NB4 (cell line): Measurements from ENCODE around the gene TRPM1.

Source experiments
- DNase-seq: peaks from one replicate; pipeline ENCODE4 v3.0.0; 2010; ENCODE audit warnings: low read depth
- H3K4me3 ChIP-seq: one replicate; pipeline ENCODE4 v1.5.1; 2011; ENCODE audit warnings: mild to moderate bottlenecking, low read depth, low read length, moderate library complexity
- CTCF ChIP-seq: IDR thresholded peaks from one replicate; pipeline ENCODE4 v1.5.1; 2012; ENCODE audit warnings: low read depth, low read length
- MAX ChIP-seq: IDR thresholded peaks from 2 replicates; pipeline ENCODE4 v1.6.1; 2011; ENCODE audit warnings: low read depth, low read length
- MYC ChIP-seq: IDR thresholded peaks from 2 replicates; pipeline ENCODE4 v1.6.1; 2011; ENCODE audit warnings: low read depth, low read length
- POLR2A ChIP-seq: IDR thresholded peaks from 2 replicates; pipeline ENCODE4 v1.6.1; 2011; ENCODE audit warnings: mild to moderate bottlenecking; ENCODE audit not compliant: insufficient read length; ENCODE audit errors: extremely low read depth

Gene TRPM1

GRCh38 chr15:31101262-31102038 is at the start of gene TRPM1:
TSS of gene TRPM1 (minus strand) at chr15:31101725. CDS start at chr15:31081355, 20,370 bp downstream.
- TF ChIP-seq MAX: no peak
- no peak for TF ChIP-seq CTCF
- no peak for TF ChIP-seq MYC
- no peak for TF ChIP-seq POLR2A
- DNase-seq: no peak
- H3K4me3 ChIP-seq: no peak within 1 kb of the TSS

- no peak for DNase-seq
- H3K4me3 ChIP-seq: no peak overlapping the region
- TF ChIP-seq MAX (no peak), MYC (no peak), POLR2A (no peak), CTCF (no peak)
Observed at GRCh38 chr15:31150732-31151231, 49.3 kb upstream of the TRPM1 start.

- no peak for DNase-seq
- TF ChIP-seq MYC (no peak), MAX (no peak), CTCF (no peak), POLR2A (no peak)
- no peak overlapping the region for H3K4me3 ChIP-seq
Observed at GRCh38 chr15:31149987-31150386, 48.5 kb upstream of the TRPM1 start.

GRCh38 chr15:31149088-31149505 is 47.6 kb upstream of the TRPM1 start:
- TF ChIP-seq CTCF: no peak
- no peak for TF ChIP-seq MAX
- no peak for TF ChIP-seq MYC
- TF ChIP-seq POLR2A: no peak
- no peak overlapping the region for H3K4me3 ChIP-seq
- no peak for DNase-seq

- no peak for TF ChIP-seq CTCF
- TF ChIP-seq MAX: no peak
- no peak for TF ChIP-seq MYC
- TF ChIP-seq POLR2A: no peak
- no peak for DNase-seq
- no peak overlapping the region for H3K4me3 ChIP-seq
Observed at GRCh38 chr15:31148297-31149087, 47.0 kb upstream of the TRPM1 start.
